Amniotic epithelial cell (primary cell): ENCODE results near the gene STPG4.
"Not testable (repeated sequence)": the region's sequence is repeated elsewhere in the genome, so short reads cannot be mapped to it uniquely, and the experiment has no call there.

Experiments used
- DNase-seq: peaks from one replicate; pipeline ENCODE4 v3.0.0-alpha.2; 2010; ENCODE audit warnings: low read depth

STPG4 gene

GRCh38 chr2:47172922-47173695 is 18.0 kb upstream of the STPG4 start:
- DNase-seq: no peak

DNA sequence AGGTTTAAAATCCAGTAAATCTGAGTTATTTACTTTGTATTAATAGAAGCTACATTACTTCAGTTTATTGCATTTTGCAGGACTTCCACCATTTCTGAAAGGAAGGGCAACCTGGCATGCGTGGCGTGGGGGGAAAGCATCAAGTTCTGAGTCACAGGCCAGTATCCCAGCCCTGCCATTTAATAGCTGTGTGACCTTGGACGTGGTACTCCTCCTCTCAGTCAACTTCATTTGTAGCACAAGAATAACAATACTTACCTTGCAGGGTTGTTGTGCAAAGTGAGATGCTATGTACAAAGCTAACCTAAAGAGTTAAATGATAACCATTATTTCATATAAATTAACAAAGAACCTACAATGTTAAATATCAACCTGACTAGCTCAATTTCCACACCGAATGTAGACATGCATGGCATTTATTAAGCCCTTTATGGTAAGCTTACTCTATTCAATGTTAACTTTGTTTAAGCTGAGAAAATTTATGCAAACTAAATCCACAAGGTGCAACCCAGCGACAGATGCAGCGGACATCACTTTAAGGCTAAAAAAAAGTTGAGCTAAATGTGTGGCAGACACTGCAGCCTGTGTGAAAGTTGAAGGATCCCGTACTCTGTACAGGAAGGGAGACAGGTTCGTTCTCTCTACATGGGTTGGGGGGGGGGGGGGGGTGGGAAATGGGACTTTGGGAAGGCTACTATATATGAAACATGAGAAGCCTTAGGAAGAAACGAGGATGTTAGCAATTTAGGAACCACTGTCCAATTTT is 17.2 kb upstream of the STPG4 start:
- DNase-seq: peak; percentile 54

DNA sequence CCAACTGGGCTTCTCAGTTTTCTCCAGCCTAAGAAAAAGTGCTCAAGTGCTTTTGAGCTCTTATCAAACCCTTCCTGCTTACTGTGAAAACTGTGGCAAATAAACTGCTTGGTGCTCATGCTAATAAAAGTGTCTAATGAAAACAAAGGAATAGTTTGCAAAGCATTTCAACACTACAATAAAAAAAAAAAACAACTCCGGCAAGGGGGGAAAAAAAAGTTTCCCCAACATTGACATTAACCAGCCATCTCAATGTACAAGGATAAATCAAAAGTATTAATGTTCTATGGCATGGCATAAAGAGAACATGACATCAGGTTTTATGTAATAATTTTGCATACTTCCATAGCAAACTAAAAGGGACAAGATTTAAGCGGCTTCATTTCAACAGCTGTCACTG is 14.7 kb upstream of the STPG4 start:
- no peak for DNase-seq

GRCh38 chr2:47168895-47169294 is 13.8 kb upstream of the STPG4 start:
- DNase-seq: not testable (repeated sequence)

- no peak for DNase-seq
Observed at GRCh38 chr2:47167149-47167548, 12.0 kb upstream of the STPG4 start.

DNA sequence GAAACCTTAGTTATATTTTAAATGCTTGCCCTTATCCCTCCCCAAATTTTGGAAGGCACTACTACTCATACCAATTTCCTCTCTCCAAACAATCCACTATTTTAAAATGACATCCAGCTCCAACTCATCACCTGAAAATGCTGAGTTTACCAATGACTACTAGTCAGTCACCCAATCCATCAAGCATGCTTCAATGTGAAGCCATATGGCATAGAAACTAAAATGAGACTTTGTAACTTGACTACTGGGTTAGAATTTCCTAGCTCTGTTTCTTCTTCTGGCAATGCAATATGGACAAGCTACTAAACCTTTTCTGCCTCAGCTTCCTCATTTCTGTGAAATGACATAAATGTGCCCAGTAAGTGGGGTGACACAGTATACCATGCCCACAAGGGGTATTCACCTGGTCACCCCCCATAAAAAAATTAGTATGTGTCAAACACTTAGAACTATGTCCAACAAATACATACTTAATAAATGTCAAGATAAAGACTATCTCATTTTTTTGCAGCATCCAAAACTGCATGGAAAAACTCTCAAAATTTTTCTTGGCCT is 10.0 kb upstream of the STPG4 start:
- no peak for DNase-seq

DNA sequence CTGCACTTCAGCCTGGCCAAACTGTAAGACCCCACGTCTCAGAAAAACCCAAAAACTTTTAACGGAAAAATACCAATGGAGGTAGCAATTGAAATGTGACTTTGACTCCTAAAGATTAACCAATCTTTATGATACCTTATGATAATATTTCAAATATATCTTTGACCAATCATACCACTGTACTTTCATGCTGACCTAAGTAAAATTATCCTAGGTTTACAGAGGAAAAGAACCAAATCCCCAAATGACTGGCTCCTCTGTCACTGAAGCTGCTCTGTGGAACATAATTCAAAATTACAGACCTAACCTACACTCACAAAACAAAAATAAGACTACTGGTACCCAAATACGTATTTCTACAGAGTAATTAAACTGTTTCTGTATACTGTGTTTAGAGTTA is 7.7 kb upstream of the STPG4 start:
- DNase-seq: no peak

GRCh38 chr2:47161475-47161874 is 6.4 kb upstream of the STPG4 start:
- no peak for DNase-seq

DNA sequence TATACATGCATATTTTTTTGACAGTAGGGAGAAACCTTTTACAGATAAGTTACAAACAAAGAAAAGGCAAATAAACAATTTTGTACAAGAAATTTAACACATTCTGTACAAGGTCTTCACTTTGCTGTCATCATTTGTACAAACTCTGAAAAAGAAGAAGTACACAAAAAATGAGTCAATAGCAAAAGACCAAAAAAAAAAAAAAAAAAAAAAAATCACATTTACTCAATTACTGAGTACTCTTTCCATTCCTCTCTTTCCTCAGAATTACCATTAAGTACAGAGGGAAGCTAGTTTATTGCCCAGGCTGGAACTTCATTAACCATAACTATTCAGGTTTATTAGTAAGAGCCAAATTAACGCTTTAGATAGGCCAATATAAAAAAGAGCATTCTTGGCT is 5.6 kb upstream of the STPG4 start:
- DNase-seq: no peak

- no peak for DNase-seq
Observed at GRCh38 chr2:47160211-47160610, 5.1 kb upstream of the STPG4 start.

GRCh38 chr2:47159627-47160026 is 4.5 kb upstream of the STPG4 start:
- DNase-seq: no peak

DNA sequence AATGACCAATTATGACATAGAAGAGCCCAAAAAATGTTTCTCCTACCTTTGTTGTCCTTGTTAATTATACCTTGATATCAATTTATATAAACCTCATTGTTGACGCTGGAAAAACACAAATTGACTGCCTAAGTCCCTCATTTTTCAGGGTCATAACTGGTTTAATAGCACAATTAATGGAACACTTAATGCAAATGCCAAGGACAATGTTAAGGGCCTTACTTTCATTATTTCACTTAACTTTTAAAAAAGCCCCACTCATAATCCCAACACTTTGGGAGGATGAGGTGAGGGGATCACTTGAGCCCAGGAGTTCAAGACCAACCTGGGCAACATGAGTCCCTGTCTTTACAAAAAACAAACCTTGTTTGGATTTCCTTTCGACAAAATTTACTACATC is 3.5 kb upstream of the STPG4 start:
- DNase-seq: no peak

DNA sequence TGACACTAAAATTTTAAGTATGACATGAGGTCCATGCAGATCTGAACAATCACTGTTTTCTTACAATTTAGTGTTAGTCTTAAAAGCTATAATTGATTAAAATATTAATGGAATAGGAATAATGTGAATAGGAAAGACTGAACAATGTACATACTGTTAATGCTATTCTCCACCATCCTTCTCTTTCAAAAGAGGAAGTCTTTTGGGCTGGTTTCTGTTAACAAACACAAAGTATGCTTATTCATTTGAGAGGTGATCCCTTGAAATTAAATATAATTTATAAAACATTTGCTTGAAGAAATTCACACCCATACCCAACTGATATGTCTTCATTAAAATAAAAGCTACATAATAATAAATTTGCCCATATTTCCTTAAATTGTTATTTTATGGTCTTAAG is 2.3 kb downstream of the STPG4 start:
- no peak for DNase-seq

DNA sequence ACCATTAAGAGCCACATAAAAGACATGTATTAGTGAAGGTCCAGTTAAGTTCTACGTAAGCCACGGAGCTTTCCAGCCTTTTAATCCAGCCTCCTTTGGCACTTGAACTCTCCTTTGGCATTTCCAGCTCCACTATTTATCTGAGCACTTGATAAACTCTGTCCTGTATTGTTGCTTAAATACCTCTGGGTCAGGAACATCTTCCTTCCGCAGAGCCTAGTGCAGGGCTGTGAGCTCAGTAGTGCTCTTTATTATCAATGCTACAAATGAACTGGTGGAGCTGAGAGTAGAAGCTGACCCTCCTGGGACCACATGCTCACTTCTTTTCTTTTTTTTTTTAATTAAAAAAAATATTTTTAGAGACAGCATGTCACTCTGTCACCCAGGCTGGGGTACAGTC is 4.9 kb downstream of the STPG4 start:
- no peak for DNase-seq

- DNase-seq: no peak
Observed at GRCh38 chr2:47147021-47147420, 8.1 kb downstream of the STPG4 start.

DNA sequence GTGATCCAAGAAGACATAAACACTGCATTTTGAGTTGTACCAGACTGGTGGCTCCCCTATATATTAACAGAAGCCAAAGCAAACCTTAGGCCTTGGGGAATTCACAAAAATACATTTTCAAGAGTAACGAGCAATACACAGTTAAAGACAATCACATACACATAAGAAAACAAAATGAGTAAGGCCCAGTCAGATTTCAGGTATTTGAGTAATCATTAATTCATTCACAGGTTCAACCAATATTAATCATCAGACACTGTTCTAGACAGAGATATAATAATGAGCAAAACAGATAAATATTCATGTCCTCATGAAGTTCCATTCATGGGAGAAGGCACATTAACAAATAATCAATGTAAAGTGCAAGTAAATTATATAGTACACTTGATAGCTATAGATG is 9.6 kb downstream of the STPG4 start:
- DNase-seq: no peak

- DNase-seq: no peak
Observed at GRCh38 chr2:47141520-47141919, 13.6 kb downstream of the STPG4 start.

DNA sequence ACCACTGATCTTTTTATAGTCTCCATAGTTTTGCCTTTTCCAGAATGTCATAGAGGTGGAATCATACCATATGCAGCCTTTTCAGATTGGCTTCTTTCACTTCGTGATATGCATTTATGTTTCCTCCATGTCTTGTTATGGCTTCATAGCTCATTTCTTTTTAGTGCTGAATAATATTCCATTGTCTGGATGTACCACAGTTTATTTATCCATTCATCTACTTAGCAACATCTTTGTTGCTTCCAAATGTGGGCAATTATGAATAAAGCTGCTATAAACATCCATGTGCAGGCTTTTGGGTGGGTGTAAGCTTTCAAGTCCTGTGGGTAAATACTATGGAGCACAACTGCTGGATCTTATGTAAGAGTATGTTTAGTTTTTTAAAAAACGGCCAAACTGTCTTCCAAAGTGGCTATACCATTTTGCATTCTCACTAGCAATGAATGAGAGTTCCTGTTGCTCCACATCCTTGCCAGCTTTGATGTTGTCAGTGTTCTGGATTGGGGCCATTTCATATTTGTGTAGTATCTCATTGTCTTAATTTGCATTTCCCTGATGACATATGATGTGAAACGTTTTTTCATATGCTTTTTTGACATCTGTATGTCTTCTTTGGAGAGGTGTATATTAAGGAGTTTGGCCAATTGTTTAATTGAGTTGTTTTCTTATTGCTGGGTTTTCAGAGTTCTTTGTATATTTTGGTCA is 20.6 kb downstream of the STPG4 start:
- DNase-seq: no peak

DNA sequence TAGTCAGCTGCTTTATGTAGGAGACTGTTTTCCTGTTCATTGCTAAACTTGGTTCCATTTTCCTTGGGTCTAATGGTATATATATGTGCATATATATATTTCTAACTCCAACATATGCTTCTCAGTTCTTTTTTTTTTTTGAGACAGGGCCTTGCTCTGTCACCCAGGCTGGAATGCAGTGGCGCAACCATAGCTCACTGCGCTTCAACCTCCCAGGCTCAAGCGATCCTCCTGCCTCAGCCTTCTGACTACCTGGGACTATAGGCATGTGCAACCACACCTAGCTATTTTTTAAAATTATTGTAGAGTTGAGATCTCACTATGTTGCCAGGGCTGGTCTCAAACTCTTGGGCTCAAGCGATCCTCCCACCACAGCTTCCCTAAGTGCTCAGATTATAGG is 22.1 kb downstream of the STPG4 start:
- no peak for DNase-seq

- no peak for DNase-seq
Observed at GRCh38 chr2:47129191-47129706, 25.9 kb downstream of the STPG4 start.

- DNase-seq: no peak
Observed at GRCh38 chr2:47128705-47129104, 26.4 kb downstream of the STPG4 start.

- DNase-seq: no peak
Observed at GRCh38 chr2:47127862-47128543, 27.1 kb downstream of the STPG4 start.
